ENCODE data around the gene MID1. TPM values are rescaled to one million over a fixed set of nuclear protein-coding genes. Genes with fewer than 3 reads are reported as not detected.
A peak's percentile ranks its signal among the peaks of the same experiment; 100 is the strongest.

The MID1 gene
- total and polyA plus RNA-seq, 9 donors: 17.5 to 28.9 (median 21.2) TPM

DNA sequence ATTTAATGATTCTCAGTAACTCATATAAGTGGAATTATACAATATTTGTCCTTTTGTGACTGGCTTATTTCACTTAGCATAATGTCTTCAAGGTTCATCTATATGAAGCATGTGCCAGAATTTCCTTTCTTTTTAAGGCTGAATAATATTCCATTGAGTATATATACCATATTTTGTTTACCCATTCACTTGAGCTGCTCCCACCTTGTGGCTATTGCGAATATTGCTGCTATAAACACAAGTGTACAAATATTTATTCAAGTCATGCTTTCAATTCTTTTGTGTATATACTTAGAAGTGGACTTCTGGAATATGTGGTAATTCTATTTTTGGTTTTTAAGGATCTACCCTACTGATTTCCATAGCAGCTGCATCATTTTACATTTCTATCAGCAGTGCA, 219.1 kb downstream of the MID1 start:
- Histone ChIP-seq H3K36me3 (ENCODE audit: control insufficient read depth, insufficient read depth, low read length) (no peaks in the 10 kb centered on the region), H3K27ac (ENCODE audit: low read length) (no peak overlapping the region), H3K4me1 (ENCODE audit: control insufficient read depth, insufficient read depth, low read length) (no peaks in the 10 kb centered on the region), H3K27me3 (ENCODE audit: control insufficient read depth, insufficient read depth, low read length) (peaks cover 4% of the 10 kb centered on the region), H3K4me3 (ENCODE audit: low read length) (no peak overlapping the region), H3K9me3 (replicated peaks; ENCODE audit: control insufficient read depth, low read depth, low read length) (no peaks in the 10 kb centered on the region)
- no peak for DNase-seq
- no CpG with 5 or more reads among the region's 1 CpG for WGBS (ENCODE audit: insufficient coverage)

- H3K4me1 ChIP-seq (ENCODE audit: control insufficient read depth, insufficient read depth, low read length): no peaks in the 10 kb centered on the region
- no peaks in the 10 kb centered on the region for H3K27me3 ChIP-seq (ENCODE audit: control insufficient read depth, insufficient read depth, low read length)
- no peak overlapping the region for H3K27ac ChIP-seq (ENCODE audit: low read length)
- peak; percentile 65 for DNase-seq
- no peak overlapping the region for H3K4me3 ChIP-seq (ENCODE audit: low read length)
- H3K9me3 ChIP-seq (replicated peaks; ENCODE audit: control insufficient read depth, low read depth, low read length): no peaks in the 10 kb centered on the region
- no peaks in the 10 kb centered on the region for H3K36me3 ChIP-seq (ENCODE audit: control insufficient read depth, insufficient read depth, low read length)
These were observed 221.2 kb downstream of the MID1 start for GRCh38 chrX:10399043-10399741.

DNA sequence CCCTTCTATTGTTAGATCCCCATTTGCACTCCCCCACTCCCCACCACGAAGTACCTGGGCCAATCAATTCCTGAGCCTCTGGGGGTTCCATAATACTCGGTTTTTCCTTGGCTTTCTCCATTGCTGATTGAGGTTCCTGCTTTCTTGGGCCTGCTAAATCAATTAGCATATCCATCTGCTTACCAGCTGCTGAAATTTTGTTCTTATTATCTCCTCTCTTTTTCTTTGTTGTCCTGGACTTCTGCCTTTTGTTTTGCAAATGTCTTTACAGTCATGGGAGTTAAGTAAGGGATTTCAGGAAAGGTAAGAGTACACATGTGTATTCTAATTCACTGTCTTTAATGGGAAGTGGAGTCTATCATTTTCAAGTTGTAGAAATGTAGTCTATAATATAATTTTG, 222.2 kb downstream of the MID1 start:
- no peaks in the 10 kb centered on the region for H3K9me3 ChIP-seq (replicated peaks; ENCODE audit: control insufficient read depth, low read depth, low read length)
- H3K4me1 ChIP-seq (ENCODE audit: control insufficient read depth, insufficient read depth, low read length): peaks cover 1% of the 10 kb centered on the region
- DNase-seq: peak; percentile 36
- 9% methylated on average over 2 of the region's 2 CpGs for WGBS (ENCODE audit: insufficient coverage)
- H3K27ac ChIP-seq (ENCODE audit: low read length): no peak overlapping the region
- peaks cover 6% of the 10 kb centered on the region for H3K27me3 ChIP-seq (ENCODE audit: control insufficient read depth, insufficient read depth, low read length)
- H3K36me3 ChIP-seq (ENCODE audit: control insufficient read depth, insufficient read depth, low read length): no peaks in the 10 kb centered on the region
- H3K4me3 ChIP-seq (ENCODE audit: low read length): no peak overlapping the region

DNA sequence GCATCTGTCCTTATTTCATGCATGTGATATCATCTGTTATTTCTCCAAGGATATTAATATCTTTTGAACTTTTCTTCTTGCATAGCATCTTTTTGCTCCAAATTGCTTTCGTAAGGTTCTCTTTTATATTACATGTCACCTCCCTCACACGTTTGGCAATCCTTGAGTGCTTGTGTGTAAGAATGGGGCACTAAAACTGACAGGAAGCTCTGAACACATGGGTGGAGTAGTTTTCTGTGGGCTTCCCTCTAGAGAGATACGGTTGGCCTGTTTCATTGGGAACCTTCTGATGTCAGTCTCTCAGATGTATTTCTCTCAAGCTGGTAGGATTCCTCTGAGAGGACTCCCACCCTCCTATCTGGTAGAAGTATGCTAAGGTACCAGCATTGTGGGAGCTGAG, 223.0 kb downstream of the MID1 start:
- DNase-seq: no peak
- peaks cover 2% of the 10 kb centered on the region for H3K4me1 ChIP-seq (ENCODE audit: control insufficient read depth, insufficient read depth, low read length)
- no CpG with 5 or more reads among the region's 3 CpGs for WGBS (ENCODE audit: insufficient coverage)
- H3K4me3 ChIP-seq (ENCODE audit: low read length): no peak overlapping the region
- H3K36me3 ChIP-seq (ENCODE audit: control insufficient read depth, insufficient read depth, low read length): no peaks in the 10 kb centered on the region
- H3K27me3 ChIP-seq (ENCODE audit: control insufficient read depth, insufficient read depth, low read length): peaks cover 6% of the 10 kb centered on the region
- H3K27ac ChIP-seq (ENCODE audit: low read length): no peak overlapping the region
- no peaks in the 10 kb centered on the region for H3K9me3 ChIP-seq (replicated peaks; ENCODE audit: control insufficient read depth, low read depth, low read length)

DNA sequence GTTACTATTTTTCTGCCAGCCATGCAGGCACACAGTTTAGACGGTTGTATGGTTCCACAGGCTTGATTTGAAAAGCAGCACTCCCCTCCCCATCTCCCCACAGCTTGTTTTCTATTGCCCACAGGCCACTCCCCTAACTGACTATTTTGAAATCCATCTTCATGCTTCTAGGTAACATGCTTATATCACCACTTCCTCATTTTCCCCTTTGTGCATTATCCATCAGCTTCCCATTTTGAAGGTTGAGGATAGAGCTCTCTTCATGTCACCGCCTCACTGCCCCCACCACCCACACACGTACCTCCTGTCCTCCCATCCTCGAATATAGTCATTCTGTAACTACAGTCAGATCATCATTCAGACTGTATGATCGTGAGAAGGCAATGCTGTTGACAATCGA, 224.7 kb downstream of the MID1 start:
- Histone ChIP-seq H3K4me3 (ENCODE audit: low read length) (no peak overlapping the region), H3K4me1 (ENCODE audit: control insufficient read depth, insufficient read depth, low read length) (peaks cover 2% of the 10 kb centered on the region), H3K27ac (ENCODE audit: low read length) (no peak overlapping the region), H3K36me3 (ENCODE audit: control insufficient read depth, insufficient read depth, low read length) (no peaks in the 10 kb centered on the region), H3K9me3 (replicated peaks; ENCODE audit: control insufficient read depth, low read depth, low read length) (no peaks in the 10 kb centered on the region), H3K27me3 (ENCODE audit: control insufficient read depth, insufficient read depth, low read length) (peaks cover 8% of the 10 kb centered on the region)
- no peak for DNase-seq
- 72% methylated on average over 2 of the region's 6 CpGs for WGBS (ENCODE audit: insufficient coverage)
